GM23248 (cell line): ENCODE measurements around the gene EVX2. TPM values are rescaled to one million over a fixed set of nuclear protein-coding genes. Genes with fewer than 3 reads are reported as not detected.
A peak's percentile ranks its signal among the peaks of the same experiment; 100 is the strongest.

ENCODE experiments used
- DNase-seq: peaks from one replicate; pipeline ENCODE4 v3.0.0-alpha.2; 2015
- H2AFZ ChIP-seq: fragments of 200-600 bp; sonication (generic); 2 replicates; pipeline ENCODE4 v1.6.1; 2016; ENCODE audit warnings: antibody characterized with exemption
- H3F3A ChIP-seq: fragments of 200-600 bp; sonication (generic); 2 replicates; pipeline ENCODE4 v1.6.1; 2016; ENCODE audit warnings: mild to moderate bottlenecking, antibody characterized with exemption, mixed run types; ENCODE audit not compliant: insufficient read depth
- H3K27ac ChIP-seq: fragments of 200-600 bp; sonication (generic); 2 replicates; pipeline ENCODE4 v1.5.1; 2016; ENCODE audit warnings: mild to moderate bottlenecking
- H3K27me3 ChIP-seq: fragments of 200-600 bp; sonication (generic); replicated peaks from 2 replicates; pipeline ENCODE4 v1.6.1; 2016; ENCODE audit warnings: mild to moderate bottlenecking; ENCODE audit not compliant: insufficient read depth
- H3K36me3 ChIP-seq: fragments of 200-600 bp; sonication (generic); 2 replicates; pipeline ENCODE4 v1.6.1; 2016; ENCODE audit warnings: low read depth, mild to moderate bottlenecking
- H3K4me1 ChIP-seq: fragments of 200-600 bp; sonication (generic); 2 replicates; pipeline ENCODE4 v1.6.1; 2016; ENCODE audit warnings: mild to moderate bottlenecking; ENCODE audit not compliant: insufficient read depth
- H3K4me2 ChIP-seq: fragments of 200-600 bp; sonication (generic); one replicate; pipeline ENCODE4 v1.6.1; 2016; ENCODE audit warnings: mild to moderate bottlenecking; ENCODE audit not compliant: unreplicated experiment
- H3K4me3 ChIP-seq: fragments of 200-600 bp; sonication (generic); 2 replicates; pipeline ENCODE4 v1.5.1; 2016; ENCODE audit warnings: mild to moderate bottlenecking
- H3K79me2 ChIP-seq: fragments of 200-600 bp; sonication (generic); 2 replicates; pipeline ENCODE4 v1.6.1; 2016; ENCODE audit warnings: mild to moderate bottlenecking; ENCODE audit not compliant: insufficient read depth
- H3K9ac ChIP-seq: fragments of 200-600 bp; sonication (generic); 2 replicates; pipeline ENCODE4 v1.6.1; 2016; ENCODE audit warnings: mild to moderate bottlenecking
- H3K9me2 ChIP-seq: fragments of 200-600 bp; sonication (generic); 2 replicates; pipeline ENCODE4 v1.6.1; 2016; ENCODE audit warnings: mixed run types, mild to moderate bottlenecking, moderate library complexity; ENCODE audit not compliant: insufficient read depth
- H3K9me3 ChIP-seq: fragments of 200-600 bp; sonication (generic); one replicate; pipeline ENCODE4 v1.6.1; 2017; ENCODE audit warnings: low read depth
- H4K20me1 ChIP-seq: fragments of 200-600 bp; sonication (generic); 2 replicates; pipeline ENCODE4 v1.6.0; 2016; ENCODE audit not compliant: insufficient read depth
- EZH2 ChIP-seq: fragments of 200-600 bp; sonication (generic); IDR thresholded peaks from 2 replicates; pipeline ENCODE4 v1.6.1; 2018; ENCODE audit warnings: antibody characterized with exemption, mild to moderate bottlenecking; ENCODE audit not compliant: insufficient read depth, poor library complexity, severe bottlenecking
- EZH2phosphoT487 ChIP-seq: fragments of 200-600 bp; sonication (generic); IDR thresholded peaks from 2 replicates; pipeline ENCODE4 v1.6.1; 2018; ENCODE audit warnings: antibody characterized with exemption, moderate library complexity, mild to moderate bottlenecking, low read depth; ENCODE audit not compliant: insufficient read depth
- WGBS, 2 experiments: methylation state at CpG; one replicate each; pipeline ENCODE4 v1.1.6; 2015 to 2017; ENCODE audit warnings: low lambda C conversion rate in 2 of 2, low coverage in 1 of 2; ENCODE audit errors: missing lambda C conversion rate in 2 of 2; 5-methylcytosine and 5-hydroxymethylcytosine counted together
- in situ Hi-C: fragments of 300-500 bp; cut with MboI; formaldehyde crosslinking; loops from 2 replicates; pipeline ENCODE4 v1.15.0; 2020
- polyA plus RNA-seq: library from polyadenylated mRNA; unstranded; fragments of >200 nt; fragmentation: Nextera tagmentation; extraction: Ambion mirVana; gene quantifications from 2 replicates; pipeline ENCODE4 v1.2.1, GENCODE V29; 2016
- total RNA-seq: library from RNA; depleted of rRNA; stranded (reverse); fragments of >200 nt; shearing (Covaris generic); gene quantifications from 2 replicates; pipeline ENCODE4 v1.2.3, GENCODE V29; 2014

EVX2 gene
- total and polyA plus RNA-seq, 2 experiments from 2014 or later = not detected

DNA sequence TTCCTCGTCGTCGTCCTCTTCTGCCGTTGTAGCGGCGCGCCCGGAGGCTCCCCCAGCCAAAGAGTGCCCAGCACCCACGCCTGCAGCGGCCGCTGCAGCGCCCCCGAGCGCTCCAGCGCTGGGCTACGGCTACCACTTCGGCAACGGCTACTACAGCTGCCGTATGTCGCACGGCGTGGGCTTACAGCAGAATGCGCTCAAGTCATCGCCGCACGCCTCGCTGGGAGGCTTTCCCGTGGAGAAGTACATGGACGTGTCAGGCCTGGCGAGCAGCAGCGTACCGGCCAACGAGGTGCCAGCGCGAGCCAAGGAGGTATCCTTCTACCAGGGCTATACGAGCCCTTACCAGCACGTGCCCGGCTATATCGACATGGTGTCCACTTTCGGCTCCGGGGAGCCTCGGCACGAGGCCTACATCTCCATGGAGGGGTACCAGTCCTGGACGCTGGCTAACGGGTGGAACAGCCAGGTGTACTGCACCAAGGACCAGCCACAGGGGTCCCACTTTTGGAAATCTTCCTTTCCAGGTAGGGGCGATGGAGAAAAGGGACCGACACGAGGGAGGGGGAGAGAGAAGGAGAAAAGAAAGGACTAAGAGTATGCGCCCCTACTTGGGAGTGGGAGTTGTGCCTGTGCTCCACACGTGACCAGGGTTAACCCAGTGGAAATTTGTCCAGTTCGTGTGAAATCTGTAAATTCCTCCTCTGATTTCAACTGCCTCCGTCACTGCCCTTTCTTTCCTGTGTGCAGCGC, 9.6 kb upstream of the EVX2 start:
- Histone ChIP-seq H3K79me2 (0 out of 2 replicates have a peak, but pooled peaks cover 13% of the 10 kb centered on the region), H3K9ac (peak overlapping the region; percentile 55), H3K4me1 (peaks cover 9% of the 10 kb centered on the region), H3F3A (peaks cover 15% of the 10 kb centered on the region; the same call in 1 of the 2 replicates), H3K4me3 (peak overlapping the region; percentile 77), H2AFZ (peak overlapping the region; percentile 88), H4K20me1 (no peaks in the 10 kb centered on the region), H3K27ac (no peak overlapping the region), H3K36me3 (no peaks in the 10 kb centered on the region), H3K9me3 (no peaks in the 10 kb centered on the region), H3K4me2 (peak overlapping the region; percentile 87), H3K9me2 (no peaks in the 10 kb centered on the region), H3K27me3 (peaks cover 13% of the 10 kb centered on the region; the same call in 1 of the 2 replicates)
- peak; percentile 88 for DNase-seq
- 10% methylated on average over 46 to 50 of the region's 53 CpGs for WGBS, 2 experiments
- TF ChIP-seq EZH2phosphoT487 (no peak), EZH2 (no peak)
- in situ Hi-C loops = no loop called here

DNA sequence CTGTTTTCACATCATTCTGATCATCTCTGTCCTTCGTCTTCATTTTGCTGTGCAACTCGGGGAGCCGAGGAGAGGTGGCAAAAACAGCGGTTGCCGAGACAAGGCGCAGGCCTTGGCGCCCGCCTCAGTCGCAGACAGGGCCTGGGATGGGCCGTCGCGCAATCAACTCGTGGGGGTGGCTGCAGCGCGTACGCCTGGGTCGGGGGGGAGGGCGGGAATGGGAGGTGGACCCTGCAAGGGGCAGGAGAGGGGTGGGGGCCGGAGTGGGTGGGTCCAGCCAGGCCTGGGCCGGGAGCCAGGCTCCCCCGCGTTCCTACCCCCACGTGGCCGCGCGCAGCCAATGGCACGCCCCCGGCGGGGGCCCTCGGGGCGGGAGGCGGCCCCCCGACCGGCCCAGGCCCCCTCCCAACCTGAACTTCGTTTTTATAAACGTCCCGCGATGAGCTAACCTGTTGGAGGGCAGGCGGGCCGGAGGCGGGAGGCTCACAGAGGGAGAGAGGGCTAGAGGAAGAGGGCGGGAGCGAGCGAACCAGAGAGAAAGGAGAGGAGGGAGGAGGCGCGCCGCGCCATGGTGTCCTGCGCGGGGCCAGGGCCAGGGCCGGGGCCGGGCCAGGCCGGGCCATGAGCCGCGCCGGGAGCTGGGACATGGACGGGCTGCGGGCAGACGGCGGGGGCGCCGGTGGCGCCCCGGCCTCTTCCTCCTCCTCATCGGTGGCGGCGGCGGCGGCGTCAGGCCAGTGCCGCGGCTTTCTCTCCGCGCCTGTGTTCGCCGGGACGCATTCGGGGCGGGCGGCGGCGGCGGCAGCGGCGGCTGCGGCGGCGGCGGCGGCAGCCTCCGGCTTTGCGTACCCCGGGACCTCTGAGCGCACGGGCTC, 8.7 kb upstream of the EVX2 start, which contains the start of gene HOXD13:
HOXD13 (plus strand) TSS at position 452 of the 875 bp plus-strand sequence; CDS start at position 622, 170 bp downstream.
- H2AFZ ChIP-seq = peak within 1 kb of the TSS; percentile 88
- H3K4me3 ChIP-seq = peak within 1 kb of the TSS; percentile 77
- WGBS, 2 experiments = 8 to 16% methylated on average over 28 to 62 of the region's 95 CpGs

DNA sequence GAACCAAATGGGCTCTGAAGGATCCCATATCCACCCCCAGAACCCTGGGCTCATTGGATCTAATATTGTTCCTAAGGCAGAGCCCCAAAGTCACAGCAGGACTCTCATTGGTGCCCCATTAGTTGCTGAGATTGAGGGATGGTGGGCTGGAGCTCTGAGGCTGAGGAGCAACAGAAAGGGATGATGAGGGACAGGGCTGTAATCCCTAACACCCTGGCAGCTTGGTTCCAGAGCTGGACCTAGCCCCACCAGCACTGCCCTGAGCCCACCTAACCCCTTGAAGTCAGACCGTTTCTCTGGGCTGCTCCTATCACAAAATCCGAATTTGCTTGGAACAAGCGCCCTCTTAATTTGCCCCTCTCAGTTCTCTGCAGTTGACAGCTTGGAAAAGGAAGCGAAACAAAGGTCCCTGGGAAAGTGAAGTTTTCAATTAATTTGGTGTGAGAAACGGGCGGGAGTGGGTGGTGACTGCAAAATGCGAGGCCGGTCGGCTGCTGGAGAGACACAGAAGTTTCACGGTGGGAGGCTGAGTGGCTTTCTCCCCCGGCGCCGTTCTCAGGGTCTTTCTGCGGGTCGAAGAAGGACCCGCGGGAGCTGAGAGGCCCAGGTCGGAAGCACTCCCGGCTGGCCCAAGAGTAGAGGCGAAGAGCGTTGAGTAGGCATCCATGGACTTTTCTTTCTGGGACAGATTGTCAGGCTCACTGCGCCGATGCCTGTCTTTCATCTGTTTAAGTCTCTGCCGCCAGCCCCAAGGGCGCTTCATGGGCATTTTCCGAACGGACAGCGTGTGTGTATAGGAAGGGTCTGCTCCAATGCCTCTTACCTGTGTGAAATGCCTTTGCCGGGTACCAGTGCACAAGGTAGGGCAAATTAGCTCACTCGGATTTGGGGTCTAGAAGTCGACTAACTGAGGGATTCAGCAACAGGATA, 7.8 kb upstream of the EVX2 start:
- WGBS, 2 experiments = 93 to 95% methylated on average over 31 of the region's 31 CpGs
- no peak overlapping the region for H3K9ac ChIP-seq
- no peaks in the 10 kb centered on the region for H3K9me3 ChIP-seq
- no peak overlapping the region for H3K27ac ChIP-seq
- no peak overlapping the region for H2AFZ ChIP-seq
- TF ChIP-seq EZH2phosphoT487 = no peak
- TF ChIP-seq EZH2 = no peak
- no peaks in the 10 kb centered on the region for H3K9me2 ChIP-seq
- in situ Hi-C loops = no loop called here
- peaks cover 9% of the 10 kb centered on the region for H3K4me1 ChIP-seq
- H3K79me2 ChIP-seq = 0 out of 2 replicates have a peak, but pooled peaks cover 13% of the 10 kb centered on the region
- no peak overlapping the region for H3K4me2 ChIP-seq
- peaks cover 9% of the 10 kb centered on the region; the same call in 1 of the 2 replicates for H3F3A ChIP-seq
- no peaks in the 10 kb centered on the region for H3K36me3 ChIP-seq
- no peaks in the 10 kb centered on the region for H4K20me1 ChIP-seq
- H3K27me3 ChIP-seq = peaks cover 19% of the 10 kb centered on the region; the same call in 1 of the 2 replicates
- no peak overlapping the region for H3K4me3 ChIP-seq
- DNase-seq = no peak

More for the DNA sequence above, 8.7 kb upstream of the EVX2 start, which contains the start of gene HOXD13:
- in situ Hi-C loops = no loop called here
- H3K27me3 ChIP-seq = peaks cover 13% of the 10 kb centered on the region; the same call in 1 of the 2 replicates
- H4K20me1 ChIP-seq = no peaks in the 10 kb centered on the region
- H3K36me3 ChIP-seq = no peaks in the 10 kb centered on the region
- peak within 1 kb of the TSS; percentile 55 for H3K9ac ChIP-seq
- H3K9me2 ChIP-seq = no peaks in the 10 kb centered on the region
- H3K4me2 ChIP-seq = peak within 1 kb of the TSS; percentile 87
- no peaks in the 10 kb centered on the region for H3K9me3 ChIP-seq
- H3F3A ChIP-seq = peaks cover 15% of the 10 kb centered on the region; the same call in 1 of the 2 replicates
- peaks cover 9% of the 10 kb centered on the region for H3K4me1 ChIP-seq
- peak; percentile 79 for DNase-seq
- 0 out of 2 replicates have a peak, but pooled peaks cover 13% of the 10 kb centered on the region for H3K79me2 ChIP-seq
- no peak within 1 kb of the TSS for H3K27ac ChIP-seq
- TF ChIP-seq EZH2phosphoT487 (no peak), EZH2 (no peak)
